Measurements from ENCODE around the gene LRRC43. TPM values are rescaled to one million over a fixed set of nuclear protein-coding genes. Genes with fewer than 3 reads are reported as not detected.

LRRC43 gene
- total RNA-seq, 4 donors from 2014 or later: 0.84 to 1.6 (median 1.1) TPM; not detected in 1

DNA sequence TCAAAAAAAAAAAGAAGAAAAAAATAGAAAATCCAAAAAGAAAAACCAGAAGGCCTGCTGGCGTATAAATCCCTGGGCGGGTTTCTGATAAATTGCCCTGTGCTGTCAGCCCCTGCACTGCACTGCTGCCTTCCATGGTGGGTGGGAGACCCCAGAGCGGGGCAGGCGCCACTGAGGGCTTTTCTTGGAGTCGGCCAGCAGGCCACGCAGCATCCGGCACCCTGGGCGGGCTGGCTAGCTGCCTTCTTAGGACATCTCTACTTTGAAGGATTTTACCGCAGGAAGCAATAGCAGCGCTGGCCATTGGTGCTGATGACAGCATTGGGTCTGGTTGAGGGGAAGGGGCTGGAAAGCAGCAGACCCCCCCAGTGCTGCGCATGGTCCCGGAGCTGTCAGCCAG, 38.0 kb upstream of the LRRC43 start:
- no peak for TF ChIP-seq CTCF (IDR thresholded peaks at IDR 0.05)
- ATAC-seq (ENCODE audit: low FRiP score): no peak
- DNase-seq (ENCODE audit: low spot score): no peak

- ATAC-seq (ENCODE audit: low FRiP score): no peak
Measured at GRCh38 chr12:122145505-122146330, 37.2 kb upstream of the LRRC43 start.

DNA sequence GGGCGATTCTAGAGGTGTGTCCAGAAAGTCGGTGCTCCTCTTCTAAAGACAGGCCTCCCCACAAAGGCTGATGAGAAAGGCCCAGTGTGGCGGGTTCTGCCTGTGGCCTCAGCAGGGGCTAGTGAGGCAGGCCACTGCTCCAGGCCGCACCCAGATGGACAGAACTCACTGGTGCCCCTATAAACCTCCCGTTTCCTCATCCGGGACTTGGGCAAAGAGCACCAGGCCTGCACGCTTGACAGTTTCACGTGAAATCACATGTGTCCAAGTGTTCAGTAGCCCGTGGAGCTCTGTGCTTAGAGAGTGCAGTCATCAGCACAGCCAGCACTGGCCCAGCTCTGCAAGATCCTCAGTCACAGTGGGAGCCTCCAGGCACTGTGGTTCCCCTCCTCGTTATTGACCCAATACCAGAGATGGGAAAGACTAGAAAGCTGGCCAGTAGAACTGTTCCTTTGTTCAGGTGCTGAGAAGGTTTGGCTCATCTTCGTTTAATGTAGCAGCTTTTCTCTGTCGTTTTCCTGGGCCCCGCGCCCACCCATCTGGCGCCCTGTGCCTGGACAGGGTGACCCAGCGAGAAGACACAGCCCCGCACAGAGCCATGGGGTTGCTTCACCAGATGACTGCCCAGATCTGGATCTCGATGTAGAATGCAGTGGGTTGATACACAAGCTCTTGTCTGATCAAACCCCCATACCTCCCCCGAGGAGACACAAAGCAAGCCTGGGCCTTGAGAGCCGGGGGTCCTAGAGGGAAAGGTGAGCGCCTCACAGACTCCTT, 35.2 kb upstream of the LRRC43 start:
- TF ChIP-seq CTCF (IDR thresholded peaks at IDR 0.05): no peak
- no peak for DNase-seq (ENCODE audit: low spot score)
- ATAC-seq (ENCODE audit: low FRiP score): no peak

More at GRCh38 chr12:122145505-122146330, 37.2 kb upstream of the LRRC43 start:
- no peak for TF ChIP-seq CTCF (IDR thresholded peaks at IDR 0.05)
- no peak for DNase-seq (ENCODE audit: low spot score)

DNA sequence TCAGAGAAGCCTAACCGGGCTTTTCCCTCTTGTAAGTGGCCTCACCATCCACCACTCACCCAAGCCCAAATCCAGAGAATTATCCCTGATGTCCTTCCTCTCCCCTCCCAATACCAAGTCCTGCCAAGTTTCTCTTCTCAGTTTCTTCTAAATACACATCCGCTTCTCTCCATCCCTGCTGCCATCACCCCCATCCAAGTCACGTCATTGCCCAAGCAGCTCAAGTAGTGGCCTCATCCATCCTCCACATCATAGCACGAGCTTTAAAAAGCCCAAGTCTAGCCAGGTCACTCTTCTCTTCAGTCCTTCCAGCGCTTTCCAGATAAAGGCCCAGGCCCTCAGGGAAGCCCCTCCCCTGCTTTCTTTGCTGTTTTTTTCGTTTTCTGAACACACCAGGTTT, 34.3 kb upstream of the LRRC43 start:
- ATAC-seq (ENCODE audit: low FRiP score) (no peak), DNase-seq (ENCODE audit: low spot score) (no peak)
- no peak for TF ChIP-seq CTCF (IDR thresholded peaks at IDR 0.05)

- ATAC-seq (ENCODE audit: low FRiP score) (no peak), DNase-seq (ENCODE audit: low spot score) (no peak)
- TF ChIP-seq CTCF (IDR thresholded peaks at IDR 0.05): no peak
Measured at GRCh38 chr12:122150127-122150681, 32.7 kb upstream of the LRRC43 start.

DNA sequence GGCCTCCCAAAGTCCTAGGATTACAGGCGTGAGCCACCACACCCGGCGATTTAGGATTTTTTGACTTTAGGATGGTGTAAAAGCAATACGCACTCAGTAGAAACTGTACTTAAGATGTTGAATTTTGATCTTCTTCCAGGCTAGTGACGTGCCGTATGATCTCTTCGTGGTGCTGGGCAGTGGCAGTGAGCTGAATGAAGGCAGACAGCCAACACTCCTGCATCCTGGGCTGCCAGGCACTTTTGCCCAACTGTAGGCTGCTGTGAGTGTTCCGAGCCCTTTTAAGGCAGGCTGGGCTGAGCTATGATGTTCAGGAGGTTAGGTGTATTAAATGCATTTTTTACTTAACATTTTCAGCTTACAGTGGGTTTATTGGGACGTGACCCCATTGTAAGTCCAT, 30.2 kb upstream of the LRRC43 start:
- no peak for TF ChIP-seq CTCF (IDR thresholded peaks at IDR 0.05)
- ATAC-seq (ENCODE audit: low FRiP score) (no peak), DNase-seq (ENCODE audit: low spot score) (no peak)
